Stomach (tissue), 4 donors: ENCODE data around the gene ASTN2.

Experiments
- CTCF ChIP-seq, 7 experiments: fragments of 450-650 bp in 4 of 7; fragments of 200-600 bp in 3 of 7; sonication (generic) in 3 of 7; IDR thresholded peaks; one replicate each; pipeline ENCODE4 v1.5.1; 2016 to 2019; ENCODE audit warnings: antibody characterized with exemption in 7 of 7, control low read depth in 2 of 7, mild to moderate bottlenecking in 1 of 7
- POLR2A ChIP-seq, 4 donors: fragments of 450-650 bp; IDR thresholded peaks; one replicate each; pipeline ENCODE4 v1.6.1; 2016; ENCODE audit warnings: antibody characterized with exemption in 4 of 4, control low read depth in 2 of 4, mild to moderate bottlenecking in 1 of 4, moderate library complexity in 1 of 4
- POLR2AphosphoS5 ChIP-seq, 3 donors: sonication (generic); formaldehyde crosslinking; IDR thresholded peaks; one replicate each; pipeline ENCODE4 v1.6.1; 2016; ENCODE audit warnings: antibody characterized with exemption in 3 of 3

GRCh38 chr9:117097761-117098160 lies 317.1 kb downstream of the ASTN2 start:
- no peak for TF ChIP-seq CTCF (IDR thresholded peaks at IDR 0.05)
- no peak for TF ChIP-seq POLR2A (IDR thresholded peaks at IDR 0.05)
- no peak for TF ChIP-seq POLR2AphosphoS5 (IDR thresholded peaks at IDR 0.05)
